ENCODE results near the gene SDR9C7.
"Not testable (repeated sequence)": the region's sequence is repeated elsewhere in the genome, so short reads cannot be mapped to it uniquely, and the experiment has no call there.

SDR9C7 gene

GRCh38 chr12:56914256-56914655, 20.0 kb downstream of the SDR9C7 start:
- no peak overlapping the region for H3K4me3 Mint-ChIP-seq
- peaks cover 13% of the 10 kb centered on the region for H3K27me3 Mint-ChIP-seq (ENCODE audit: low read depth)
- no peak overlapping the region for H3K27ac Mint-ChIP-seq
- peaks cover 23% of the 10 kb centered on the region for H3K9me3 Mint-ChIP-seq
- H3K36me3 Mint-ChIP-seq (ENCODE audit: low read depth) = no peaks in the 10 kb centered on the region
- no peaks in the 10 kb centered on the region for H3K4me1 Mint-ChIP-seq (ENCODE audit: low read depth)

- peaks cover 23% of the 10 kb centered on the region for H3K9me3 Mint-ChIP-seq
- H3K27me3 Mint-ChIP-seq (ENCODE audit: low read depth); H3K36me3 Mint-ChIP-seq (ENCODE audit: low read depth); H3K4me3 Mint-ChIP-seq; H3K27ac Mint-ChIP-seq; H3K4me1 Mint-ChIP-seq (ENCODE audit: low read depth): not testable (repeated sequence)
Measured at GRCh38 chr12:56909403-56909802, 24.8 kb downstream of the SDR9C7 start.

GRCh38 chr12:56908136-56908535, 26.1 kb downstream of the SDR9C7 start:
- Mint-ChIP-seq H3K9me3 (peaks cover 23% of the 10 kb centered on the region), H3K27ac (no peak overlapping the region), H3K4me3 (no peak overlapping the region), H3K36me3 (ENCODE audit: low read depth) (no peaks in the 10 kb centered on the region), H3K4me1 (ENCODE audit: low read depth) (no peaks in the 10 kb centered on the region), H3K27me3 (ENCODE audit: low read depth) (peaks cover 4% of the 10 kb centered on the region)

- H3K36me3 Mint-ChIP-seq (ENCODE audit: low read depth) = no peaks in the 10 kb centered on the region
- peaks cover 27% of the 10 kb centered on the region for H3K9me3 Mint-ChIP-seq
- no peaks in the 10 kb centered on the region for H3K27me3 Mint-ChIP-seq (ENCODE audit: low read depth)
- H3K4me1 Mint-ChIP-seq (ENCODE audit: low read depth) = no peaks in the 10 kb centered on the region
- H3K27ac Mint-ChIP-seq = no peak overlapping the region
- no peak overlapping the region for H3K4me3 Mint-ChIP-seq
Measured at GRCh38 chr12:56905852-56906251, 28.4 kb downstream of the SDR9C7 start.

GRCh38 chr12:56903374-56903773, 30.8 kb downstream of the SDR9C7 start:
- no peaks in the 10 kb centered on the region for H3K27me3 Mint-ChIP-seq (ENCODE audit: low read depth)
- peaks cover 24% of the 10 kb centered on the region for H3K9me3 Mint-ChIP-seq
- no peak overlapping the region for H3K4me3 Mint-ChIP-seq
- H3K27ac Mint-ChIP-seq = no peak overlapping the region
- peaks cover 2% of the 10 kb centered on the region for H3K36me3 Mint-ChIP-seq (ENCODE audit: low read depth)
- H3K4me1 Mint-ChIP-seq (ENCODE audit: low read depth) = no peaks in the 10 kb centered on the region

GRCh38 chr12:56901313-56901712, 32.9 kb downstream of the SDR9C7 start:
- H3K27me3 Mint-ChIP-seq (ENCODE audit: low read depth); H3K27ac Mint-ChIP-seq; H3K4me3 Mint-ChIP-seq; H3K4me1 Mint-ChIP-seq (ENCODE audit: low read depth); H3K36me3 Mint-ChIP-seq (ENCODE audit: low read depth): not testable (repeated sequence)
- peaks cover 18% of the 10 kb centered on the region for H3K9me3 Mint-ChIP-seq

- Mint-ChIP-seq H3K4me3 (no peak overlapping the region), H3K27me3 (ENCODE audit: low read depth) (no peaks in the 10 kb centered on the region), H3K9me3 (peaks cover 18% of the 10 kb centered on the region), H3K36me3 (ENCODE audit: low read depth) (peaks cover 2% of the 10 kb centered on the region), H3K4me1 (ENCODE audit: low read depth) (no peaks in the 10 kb centered on the region), H3K27ac (no peak overlapping the region)
Measured at GRCh38 chr12:56900583-56900982, 33.6 kb downstream of the SDR9C7 start.

- Mint-ChIP-seq H3K27ac (no peak overlapping the region), H3K36me3 (ENCODE audit: low read depth) (peaks cover 2% of the 10 kb centered on the region), H3K9me3 (peaks cover 18% of the 10 kb centered on the region), H3K4me3 (no peak overlapping the region), H3K4me1 (ENCODE audit: low read depth) (no peaks in the 10 kb centered on the region), H3K27me3 (ENCODE audit: low read depth) (no peaks in the 10 kb centered on the region)
Measured at GRCh38 chr12:56898938-56899337, 35.3 kb downstream of the SDR9C7 start.

GRCh38 chr12:56897844-56898361, 36.3 kb downstream of the SDR9C7 start:
- H3K36me3 Mint-ChIP-seq (ENCODE audit: low read depth) = peaks cover 2% of the 10 kb centered on the region
- H3K27ac Mint-ChIP-seq = no peak overlapping the region
- no peaks in the 10 kb centered on the region for H3K27me3 Mint-ChIP-seq (ENCODE audit: low read depth)
- no peaks in the 10 kb centered on the region for H3K4me1 Mint-ChIP-seq (ENCODE audit: low read depth)
- peaks cover 18% of the 10 kb centered on the region for H3K9me3 Mint-ChIP-seq
- H3K4me3 Mint-ChIP-seq = no peak overlapping the region

- H3K4me1 Mint-ChIP-seq (ENCODE audit: low read depth) = no peaks in the 10 kb centered on the region
- H3K27ac Mint-ChIP-seq = no peak overlapping the region
- H3K9me3 Mint-ChIP-seq = peaks cover 9% of the 10 kb centered on the region
- no peak overlapping the region for H3K4me3 Mint-ChIP-seq
- peaks cover 2% of the 10 kb centered on the region for H3K36me3 Mint-ChIP-seq (ENCODE audit: low read depth)
- H3K27me3 Mint-ChIP-seq (ENCODE audit: low read depth) = no peaks in the 10 kb centered on the region
Measured at GRCh38 chr12:56896082-56896481, 38.1 kb downstream of the SDR9C7 start.

- peaks cover 4% of the 10 kb centered on the region for H3K9me3 Mint-ChIP-seq
- no peak overlapping the region for H3K27ac Mint-ChIP-seq
- H3K4me3 Mint-ChIP-seq = no peak overlapping the region
- peaks cover 8% of the 10 kb centered on the region for H3K27me3 Mint-ChIP-seq (ENCODE audit: low read depth)
- H3K4me1 Mint-ChIP-seq (ENCODE audit: low read depth) = no peaks in the 10 kb centered on the region
- peaks cover 2% of the 10 kb centered on the region for H3K36me3 Mint-ChIP-seq (ENCODE audit: low read depth)
Measured at GRCh38 chr12:56894698-56895368, 39.4 kb downstream of the SDR9C7 start.

- not testable (repeated sequence) for H3K27ac Mint-ChIP-seq; H3K36me3 Mint-ChIP-seq (ENCODE audit: low read depth); H3K4me1 Mint-ChIP-seq (ENCODE audit: low read depth); H3K4me3 Mint-ChIP-seq; H3K9me3 Mint-ChIP-seq; H3K27me3 Mint-ChIP-seq (ENCODE audit: low read depth)
Measured at GRCh38 chr12:56891885-56892284, 42.3 kb downstream of the SDR9C7 start.

- H3K27me3 Mint-ChIP-seq (ENCODE audit: low read depth) = peaks cover 8% of the 10 kb centered on the region
- no peak overlapping the region for H3K27ac Mint-ChIP-seq
- H3K4me1 Mint-ChIP-seq (ENCODE audit: low read depth) = no peaks in the 10 kb centered on the region
- H3K9me3 Mint-ChIP-seq = peaks cover 19% of the 10 kb centered on the region
- H3K36me3 Mint-ChIP-seq (ENCODE audit: low read depth) = no peaks in the 10 kb centered on the region
- no peak overlapping the region for H3K4me3 Mint-ChIP-seq
Measured at GRCh38 chr12:56886319-56886718, 47.9 kb downstream of the SDR9C7 start.

GRCh38 chr12:56885316-56885715, 48.9 kb downstream of the SDR9C7 start:
- Mint-ChIP-seq H3K27ac (no peak overlapping the region), H3K9me3 (peaks cover 21% of the 10 kb centered on the region)

GRCh38 chr12:56884421-56884820, 49.8 kb downstream of the SDR9C7 start:
- no peaks in the 10 kb centered on the region for H3K36me3 Mint-ChIP-seq (ENCODE audit: low read depth)
- H3K27me3 Mint-ChIP-seq (ENCODE audit: low read depth) = no peaks in the 10 kb centered on the region
- H3K4me3 Mint-ChIP-seq = no peak overlapping the region

More at GRCh38 chr12:56885316-56885715, 48.9 kb downstream of the SDR9C7 start:
- H3K27me3 Mint-ChIP-seq (ENCODE audit: low read depth) = no peaks in the 10 kb centered on the region
- no peaks in the 10 kb centered on the region for H3K4me1 Mint-ChIP-seq (ENCODE audit: low read depth)
- no peaks in the 10 kb centered on the region for H3K36me3 Mint-ChIP-seq (ENCODE audit: low read depth)
- no peak overlapping the region for H3K4me3 Mint-ChIP-seq

GRCh38 chr12:56882407-56882806, 51.8 kb downstream of the SDR9C7 start:
- not testable (repeated sequence) for H3K27ac Mint-ChIP-seq; H3K4me3 Mint-ChIP-seq; H3K27me3 Mint-ChIP-seq (ENCODE audit: low read depth); H3K36me3 Mint-ChIP-seq (ENCODE audit: low read depth); H3K4me1 Mint-ChIP-seq (ENCODE audit: low read depth)
- peaks cover 23% of the 10 kb centered on the region for H3K9me3 Mint-ChIP-seq

More at GRCh38 chr12:56884421-56884820, 49.8 kb downstream of the SDR9C7 start:
- H3K27ac Mint-ChIP-seq = no peak overlapping the region
- peaks cover 24% of the 10 kb centered on the region for H3K9me3 Mint-ChIP-seq
- no peaks in the 10 kb centered on the region for H3K4me1 Mint-ChIP-seq (ENCODE audit: low read depth)

All from T-helper 1 cell treated with Interleukin-12 subunit alpha and Interleukin-12 subunit beta and Interleukin-4 antibody, amounts not matched to agents 30 μg/mL and 1 μg/mL, for 36 hours (primary cell).